A673 (cell line): Measurements from ENCODE around the gene GALM. TPM values are rescaled to one million over a fixed set of nuclear protein-coding genes. Genes with fewer than 3 reads are reported as not detected.
"Not testable (repeated sequence)": the region's sequence is repeated elsewhere in the genome, so short reads cannot be mapped to it uniquely, and the experiment has no call there.

Experiments
- BruUV-seq: library from RNA; stranded (reverse); fragments of 400-500 nt; replicated peaks from 2 replicates; lab custom pipeline; 2021; lab: Mats Ljungman, UMichigan
- CTCF ChIA-PET: fragments of 300-600 bp; sonication (Branson Sonifier 250); formaldehyde crosslinking; loops from one replicate; lab custom pipeline; 2022; ENCODE audit warnings: antibody characterized with exemption; lab: Charles Lee
- POLR2A ChIA-PET: fragments of 300-600 bp; sonication (Branson Sonifier 250); formaldehyde crosslinking; loops from one replicate; lab custom pipeline; 2022; ENCODE audit warnings: antibody characterized with exemption; ENCODE audit not compliant: low non-redundant PET; lab: Charles Lee
- DNase-seq: peaks from one replicate; pipeline ENCODE4 v3.0.0-alpha.2; 2015; ENCODE audit warnings: low spot score
- H3K27ac ChIP-seq: fragments of 200-600 bp; sonication (generic); 2 replicates; pipeline ENCODE4 v1.5.1; 2016; ENCODE audit warnings: mixed run types, low read depth, mild to moderate bottlenecking, mixed read lengths, antibody characterized with exemption, low read length; ENCODE audit not compliant: poor library complexity, severe bottlenecking
- H3K27me3 ChIP-seq: fragments of 200-600 bp; sonication (generic); replicated peaks from 2 replicates; pipeline ENCODE4 v1.6.1; 2017; ENCODE audit warnings: mixed run types, low read depth, mild to moderate bottlenecking, mixed read lengths, antibody characterized with exemption, low read length; ENCODE audit not compliant: insufficient read depth, poor library complexity
- H3K36me3 ChIP-seq: fragments of 200-600 bp; sonication (generic); 2 replicates; pipeline ENCODE4 v1.6.1; 2016; ENCODE audit warnings: mixed run types, mild to moderate bottlenecking, mixed read lengths, antibody characterized with exemption, low read length; ENCODE audit not compliant: insufficient read depth, poor library complexity, severe bottlenecking
- H3K4me1 ChIP-seq: fragments of 200-600 bp; sonication (generic); 2 replicates; pipeline ENCODE4 v1.6.1; 2017; ENCODE audit warnings: mixed run types, mild to moderate bottlenecking, mixed read lengths, antibody characterized with exemption, low read length; ENCODE audit not compliant: insufficient read depth, poor library complexity, severe bottlenecking
- H3K4me3 ChIP-seq: fragments of 200-600 bp; sonication (generic); 2 replicates; pipeline ENCODE4 v1.5.1; 2016; ENCODE audit warnings: low read depth, mixed run types, mild to moderate bottlenecking, mixed read lengths, low read length; ENCODE audit not compliant: poor library complexity, severe bottlenecking
- H3K9me3 ChIP-seq: fragments of 200-600 bp; sonication (generic); 2 replicates; pipeline ENCODE4 v1.6.1; 2016; ENCODE audit warnings: mixed run types, low read depth, mild to moderate bottlenecking, mixed read lengths, antibody characterized with exemption, low read length; ENCODE audit not compliant: poor library complexity, severe bottlenecking
- CTCF ChIP-seq: fragments of 300-800, 200-600 bp; sonication (generic); conservative IDR thresholded peaks from 2 replicates; pipeline ENCODE4 v1.5.1; 2017; ENCODE audit warnings: low read depth, mild to moderate bottlenecking, antibody characterized with exemption, low read length, moderate library complexity, mixed read lengths
- EZH2 ChIP-seq: fragments of 200-600 bp; sonication (generic); IDR thresholded peaks from 2 replicates; pipeline ENCODE4 v1.6.1; 2017; ENCODE audit warnings: borderline replicate concordance, low read depth, mild to moderate bottlenecking, mixed read lengths, antibody characterized with exemption, low read length; ENCODE audit not compliant: poor library complexity, severe bottlenecking
- intact Hi-C: fragments of 100-400 bp; cut with micrococcal nuclease; formaldehyde crosslinking; loops from one replicate; pipeline ENCODE4 v1.10.0; 2022; ENCODE audit not compliant: unreplicated experiment
- total RNA-seq: library from RNA; stranded (reverse); gene quantifications from 2 replicates; pipeline ENCODE4 v1.2.3, GENCODE V29; 2021

The GALM gene
- total RNA-seq, 1 experiment from 2014 or later = 6.6 TPM

DNA sequence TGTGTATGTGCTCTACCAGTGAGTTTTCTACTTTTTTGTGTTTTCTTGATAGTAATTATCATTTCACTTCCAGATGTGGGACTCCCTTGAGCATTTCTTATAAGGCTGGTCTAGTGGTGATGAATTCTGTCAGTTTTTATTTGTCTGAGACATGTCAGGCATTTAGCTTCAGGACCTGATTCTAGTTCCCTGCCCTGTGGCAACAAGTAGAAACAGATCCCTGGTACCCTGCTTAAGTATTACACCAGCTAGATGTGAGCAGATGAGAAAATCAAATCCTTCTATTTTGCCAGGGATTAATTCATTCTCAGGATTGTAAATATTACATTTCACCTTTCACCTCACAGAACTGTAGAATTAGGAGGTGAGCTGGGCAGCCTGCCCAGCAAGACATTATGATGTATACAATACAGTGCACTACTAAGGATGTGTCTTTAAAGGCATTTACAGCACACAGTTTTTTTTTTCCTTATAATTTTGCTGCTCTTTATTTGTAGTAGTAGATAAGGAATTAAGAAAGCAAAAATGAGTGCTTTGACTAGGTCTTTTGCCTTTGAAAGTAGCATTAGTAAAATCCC lies 35.1 kb downstream of the GALM start:
- CTCF ChIA-PET = no interaction called here
- POLR2A ChIA-PET = no interaction called here
- no TSS peak for BruUV-seq
- Histone ChIP-seq H3K4me3 (no peak overlapping the region), H3K4me1 (no peaks in the 10 kb centered on the region), H3K27me3 (no peaks in the 10 kb centered on the region), H3K27ac (no peak overlapping the region), H3K36me3 (no peaks in the 10 kb centered on the region), H3K9me3 (no peaks in the 10 kb centered on the region)
- intact Hi-C loops = no loop called here
- no peak for TF ChIP-seq EZH2
- no peak for TF ChIP-seq CTCF
- DNase-seq = no peak

DNA sequence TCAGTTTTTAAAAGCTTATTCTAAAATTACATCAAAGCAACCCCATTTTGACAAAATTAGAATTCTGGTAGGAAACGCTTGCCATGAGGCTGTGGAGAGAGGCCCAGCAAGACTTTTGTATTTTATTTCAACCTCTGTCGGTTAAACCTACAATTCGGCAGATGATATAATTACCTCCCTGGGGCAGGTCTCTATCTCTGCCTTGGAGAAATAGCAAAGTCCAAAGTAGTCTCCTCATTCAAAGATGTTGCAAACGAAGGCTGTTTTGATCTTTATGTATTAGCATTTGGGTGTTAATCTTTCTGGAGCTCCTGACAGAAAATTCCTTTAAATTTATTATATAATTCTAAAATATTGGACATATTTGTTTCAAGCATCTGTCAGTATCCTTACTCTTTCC lies 35.6 kb downstream of the GALM start:
- no peak for DNase-seq
- no TSS peak for BruUV-seq
- POLR2A ChIA-PET = no interaction called here
- no peak for TF ChIP-seq EZH2
- no peak for TF ChIP-seq CTCF
- CTCF ChIA-PET = no interaction called here
- Histone ChIP-seq H3K4me3 (no peak overlapping the region), H3K27ac (no peak overlapping the region), H3K4me1 (no peaks in the 10 kb centered on the region), H3K9me3 (no peaks in the 10 kb centered on the region), H3K27me3 (no peaks in the 10 kb centered on the region), H3K36me3 (no peaks in the 10 kb centered on the region)
- intact Hi-C loops = no loop called here

DNA sequence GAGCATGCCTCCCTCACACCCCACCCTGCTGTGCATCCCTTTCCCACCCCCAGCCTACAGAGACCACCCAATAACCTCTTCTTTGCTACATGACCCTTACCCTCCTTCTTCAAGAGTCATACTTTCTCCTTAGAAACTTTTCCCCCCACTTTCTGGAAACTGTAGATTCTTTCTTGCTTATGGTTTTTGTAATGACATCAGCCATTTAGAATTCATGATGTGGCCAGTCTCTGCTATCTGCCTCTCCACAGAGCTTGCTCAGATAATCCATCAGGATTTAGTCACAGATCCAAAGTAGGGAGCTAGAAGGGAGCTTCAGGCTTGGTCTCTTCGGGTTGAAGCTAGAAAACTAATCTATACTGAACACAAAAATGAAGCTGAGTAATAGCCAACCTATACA lies 36.5 kb downstream of the GALM start:
- no TSS peak for BruUV-seq
- intact Hi-C loops = no loop called here
- no peaks in the 10 kb centered on the region for H3K9me3 ChIP-seq
- no peaks in the 10 kb centered on the region for H3K4me1 ChIP-seq
- ChIA-PET POLR2A (no interaction called here), CTCF (no interaction called here)
- DNase-seq = no peak
- no peaks in the 10 kb centered on the region for H3K27me3 ChIP-seq
- H3K27ac ChIP-seq = no peak overlapping the region
- H3K4me3 ChIP-seq = no peak overlapping the region
- no peaks in the 10 kb centered on the region for H3K36me3 ChIP-seq
- TF ChIP-seq EZH2 (no peak), CTCF (no peak)

- H3K27ac ChIP-seq, DNase-seq, H3K4me3 ChIP-seq, H3K27me3 ChIP-seq, H3K4me1 ChIP-seq, intact Hi-C loops, H3K9me3 ChIP-seq, H3K36me3 ChIP-seq, BruUV-seq, CTCF ChIA-PET: not testable (repeated sequence)
- POLR2A ChIA-PET = interaction anchor here (0.6 kb wide), 1 partner anchor 48 kb away, joined by 5 read pairs; no protein-coding TSS in a partner anchor
Measured at GRCh38 chr2:38703336-38703735, 37.4 kb downstream of the GALM start.
